Panc1 (cell line): Measurements from ENCODE around the gene HHAT.

ENCODE experiments used
- CTCF ChIP-seq: fragments of 450-650 bp; IDR thresholded peaks from 2 replicates; pipeline ENCODE4 v1.5.1; 2017; ENCODE audit warnings: mild to moderate bottlenecking
- POLR2AphosphoS5 ChIP-seq: IDR thresholded peaks from 2 replicates; pipeline ENCODE4 v1.6.1; 2012; ENCODE audit warnings: mild to moderate bottlenecking, low read depth, low read length, moderate library complexity

- TF ChIP-seq CTCF (no peak), POLR2AphosphoS5 (no peak)
Measured at GRCh38 chr1:210384625-210385024, 55.9 kb downstream of the HHAT start.
